Posterior vena cava (tissue), 2 donors: ENCODE measurements around the gene CLEC10A. TPM values are rescaled to one million over a fixed set of nuclear protein-coding genes. Genes with fewer than 3 reads are reported as not detected.
A peak's percentile ranks its signal among the peaks of the same experiment; 100 is the strongest.
"Not testable (repeated sequence)": the region's sequence is repeated elsewhere in the genome, so short reads cannot be mapped to it uniquely, and the experiment has no call there.

Experiments
- DNase-seq: peaks from one replicate; pipeline ENCODE4 v3.0.0-alpha.2; 2020; ENCODE audit warnings: low spot score
- intact Hi-C, 2 donors: fragments of 100-400 bp; cut with DNase I; formaldehyde crosslinking; loops; one replicate each; pipeline versions ENCODE4 v1.14.1 to v1.14.2; 2022 to 2023
- long read RNA-seq, 2 donors: library from polyadenylated mRNA; unstranded; transcript quantifications; one replicate each; pipeline ENCODE4 v2.0.0, GENCODE V29; 2020 to 2021
- total RNA-seq, 2 donors: library from RNA; stranded (reverse); fragmentation: NEBNext Ultra II Directional; extraction: Animal tissue kit (Norgen Biotek cat#: 25700); gene quantifications; one replicate each; pipeline ENCODE4 v1.2.1, GENCODE V29; 2021
- donor health status: DM: yes; HTN: yes; CAD: no.
- donor health status: DM: yes; HTN: yes; CAD: no.

CLEC10A gene, protein sequence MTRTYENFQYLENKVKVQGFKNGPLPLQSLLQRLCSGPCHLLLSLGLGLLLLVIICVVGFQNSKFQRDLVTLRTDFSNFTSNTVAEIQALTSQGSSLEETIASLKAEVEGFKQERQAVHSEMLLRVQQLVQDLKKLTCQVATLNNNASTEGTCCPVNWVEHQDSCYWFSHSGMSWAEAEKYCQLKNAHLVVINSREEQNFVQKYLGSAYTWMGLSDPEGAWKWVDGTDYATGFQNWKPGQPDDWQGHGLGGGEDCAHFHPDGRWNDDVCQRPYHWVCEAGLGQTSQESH
- 10 to 100 TPM in 1 of 2 donors, 1 to 10 TPM in 1; 5.9 to 13.9 TPM for total RNA-seq
- long read RNA-seq, donor 1, partial matches to known transcripts: 1 of 4 reads
- long read RNA-seq, donor 1, other reads (novel, unspliced or antisense): 1 of 4 reads
- long read RNA-seq, donor 2, partial matches to known transcripts: 0 of 12 reads
- long read RNA-seq, donor 2, other reads (novel, unspliced or antisense): 4 of 12 reads

- no peak for DNase-seq
- intact Hi-C loops: no loop called here
Measured at GRCh38 chr17:7079581-7080455, at the start of gene CLEC10A. Gene CLEC10A (minus strand): TSS chr17:7080251. CDS start chr17:7078812, 1,439 bp downstream.

DNA sequence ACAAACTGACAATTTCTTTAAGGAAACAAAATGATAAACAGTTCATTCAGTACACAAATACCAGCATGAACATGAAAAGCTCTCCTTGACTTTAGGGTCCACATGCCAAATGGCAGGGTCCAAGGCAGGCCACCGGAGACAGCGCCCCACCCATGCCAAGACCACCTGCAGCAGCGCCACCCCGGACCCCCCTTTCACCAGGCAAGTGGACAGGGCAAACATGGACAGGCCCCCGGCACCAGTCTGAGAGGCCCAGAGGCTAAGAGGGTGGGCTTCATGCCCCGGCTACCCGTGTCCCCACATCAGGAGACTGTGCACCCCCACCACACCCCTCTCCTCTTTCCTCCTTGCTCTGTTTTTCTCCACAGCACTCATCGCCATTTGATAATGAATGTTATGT lies 49.3 kb upstream of the CLEC10A start:
- intact Hi-C loops: no loop called here
- peak; percentile 55 for DNase-seq

DNA sequence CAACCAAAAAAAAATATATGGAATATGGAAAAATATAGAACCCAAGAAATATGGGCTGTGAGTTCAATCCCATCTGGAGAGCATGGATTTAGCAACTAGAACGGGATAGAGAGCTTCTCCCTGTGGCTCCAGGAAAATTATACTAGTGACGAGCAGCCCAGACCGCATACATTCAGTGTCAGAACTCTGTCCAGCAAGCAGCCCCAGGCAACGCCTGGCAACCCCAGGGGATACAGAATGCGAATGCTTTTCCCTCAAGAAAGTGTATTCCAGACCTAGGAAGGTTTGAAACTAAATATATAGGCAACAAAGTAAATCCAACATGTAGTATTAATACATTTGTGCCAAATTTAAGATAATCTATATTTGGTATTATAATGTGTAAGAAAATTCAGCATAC lies 48.1 kb upstream of the CLEC10A start:
- intact Hi-C loops: no loop called here
- DNase-seq: peak; percentile 30

DNA sequence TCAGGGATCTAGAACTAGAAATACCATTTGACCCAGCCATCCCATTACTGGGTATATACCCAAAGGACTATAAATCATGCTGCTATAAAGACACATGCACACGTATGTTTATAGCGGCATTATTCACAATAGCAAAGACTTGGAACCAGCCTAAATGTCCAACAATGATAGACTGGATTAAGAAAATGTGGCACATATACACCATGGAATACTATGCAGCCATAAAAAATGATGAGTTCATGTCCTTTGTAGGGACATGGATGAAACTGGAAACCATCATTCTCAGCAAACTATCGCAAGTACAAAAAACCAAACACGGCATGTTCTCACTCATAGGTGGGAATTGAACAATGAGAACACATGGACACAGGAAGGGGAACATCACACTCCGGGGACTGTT lies 47.5 kb upstream of the CLEC10A start:
- DNase-seq, intact Hi-C loops: not testable (repeated sequence)

DNA sequence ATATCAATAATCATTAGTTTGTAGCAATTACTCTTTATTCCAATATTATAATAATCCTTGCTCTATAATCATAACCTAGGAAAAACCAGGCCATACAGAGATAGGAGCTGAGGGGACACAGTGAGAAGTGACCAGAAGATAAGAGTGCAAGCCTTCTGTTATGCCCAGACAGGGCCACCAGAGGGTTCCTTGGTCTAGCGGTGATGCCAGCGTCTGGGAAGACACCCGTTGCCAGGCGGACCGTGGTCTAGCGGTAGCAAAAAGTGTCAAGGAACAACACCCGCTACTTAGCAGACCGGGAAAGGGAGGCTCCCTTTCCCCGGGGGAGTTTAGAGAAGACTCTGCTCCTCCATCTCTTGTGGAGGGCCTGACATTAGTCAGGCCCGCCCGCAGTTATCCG lies 46.3 kb upstream of the CLEC10A start:
- intact Hi-C loops: not testable (repeated sequence)
- DNase-seq: peak; percentile 57

GRCh38 chr17:7124923-7125322 lies 44.9 kb upstream of the CLEC10A start:
- intact Hi-C loops: no loop called here
- no peak for DNase-seq

DNA sequence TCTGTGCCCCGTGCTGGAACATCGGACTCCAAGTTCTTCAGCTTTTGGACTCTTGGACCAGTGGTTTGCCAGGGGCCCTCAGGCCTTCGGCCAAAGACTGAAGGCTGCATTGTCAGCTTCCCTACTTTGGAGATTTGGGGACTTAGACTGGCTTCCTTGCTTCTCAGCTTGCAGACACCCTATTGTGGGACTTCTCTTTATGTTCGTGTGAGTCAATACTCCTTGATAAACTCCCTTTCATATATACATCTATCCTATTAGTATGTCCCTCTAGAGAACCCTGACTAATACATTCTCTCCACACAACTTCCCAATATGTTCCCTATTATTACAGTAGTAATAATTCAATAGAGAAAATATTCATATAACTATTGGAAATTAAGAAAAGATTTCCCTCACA lies 43.8 kb upstream of the CLEC10A start:
- DNase-seq: no peak
- intact Hi-C loops: no loop called here

- intact Hi-C loops: no loop called here
- no peak for DNase-seq
Measured at GRCh38 chr17:7122381-7122780, 42.3 kb upstream of the CLEC10A start.

GRCh38 chr17:7120635-7121034 lies 40.6 kb upstream of the CLEC10A start:
- peak; percentile 81 for DNase-seq
- intact Hi-C loops: not testable (repeated sequence)

GRCh38 chr17:7120123-7120522 lies 40.1 kb upstream of the CLEC10A start:
- intact Hi-C loops: no loop called here
- DNase-seq: no peak

DNA sequence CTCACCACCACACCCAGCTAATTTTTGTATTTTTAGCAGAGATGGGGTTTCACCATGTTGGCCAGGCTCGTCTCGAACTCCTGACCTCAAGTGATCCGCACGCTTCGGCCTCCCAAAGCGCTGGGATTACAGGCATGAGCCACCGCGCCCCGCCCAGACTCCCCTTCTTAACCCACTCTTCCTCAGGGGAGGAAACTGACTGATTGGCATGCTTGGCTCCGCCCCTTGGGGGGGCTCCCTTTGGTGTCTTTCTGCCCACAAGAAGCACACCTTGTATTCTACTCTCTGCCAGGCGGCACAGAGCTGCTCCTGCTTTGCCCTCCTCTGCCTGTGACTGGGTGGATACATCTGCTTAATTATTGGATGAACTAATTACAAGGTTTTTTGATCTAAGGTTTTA lies 39.3 kb upstream of the CLEC10A start:
- peak; percentile 64 for DNase-seq
- intact Hi-C loops: no loop called here

GRCh38 chr17:7114875-7115614 lies 35.0 kb upstream of the CLEC10A start:
- DNase-seq: no peak
- intact Hi-C loops: no loop called here

DNA sequence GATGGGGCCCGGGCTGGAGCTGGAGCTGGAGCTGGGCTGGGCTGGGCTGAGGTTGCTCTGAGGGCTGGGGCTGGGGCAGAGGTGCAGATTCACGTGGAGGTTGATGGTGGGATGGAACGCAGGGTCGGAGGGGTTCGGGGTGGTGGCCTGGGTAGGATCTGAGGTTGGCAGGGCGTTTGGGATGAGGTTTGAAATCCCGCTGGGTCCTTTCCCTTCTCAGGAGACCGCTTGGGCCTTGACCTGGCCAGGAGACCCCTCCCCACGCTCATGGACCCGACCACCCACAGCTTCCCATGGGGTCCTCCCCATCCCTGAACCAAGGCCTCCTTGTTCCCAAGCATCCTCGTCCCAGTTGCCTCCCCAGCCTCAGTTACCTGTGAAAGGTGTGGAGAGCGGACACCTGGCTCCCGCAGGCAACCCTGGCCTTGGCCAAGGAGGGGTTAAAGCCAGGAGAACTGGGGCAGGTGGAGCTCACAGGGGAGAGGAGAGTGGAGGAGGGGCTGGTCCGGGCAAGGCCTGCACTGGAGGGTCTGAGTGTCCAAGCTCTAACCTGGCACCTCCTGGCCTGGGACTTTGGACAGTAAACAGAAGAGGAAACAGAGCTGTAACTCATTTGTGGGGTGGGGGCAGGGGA lies 34.3 kb upstream of the CLEC10A start, which contains the start of gene ASGR2:
ASGR2 (minus strand) TSS at position 582 of the 634 bp plus-strand sequence. CDS start 582 bp downstream, outside the sequence.
- intact Hi-C loops: no loop called here
- DNase-seq: no peak

DNA sequence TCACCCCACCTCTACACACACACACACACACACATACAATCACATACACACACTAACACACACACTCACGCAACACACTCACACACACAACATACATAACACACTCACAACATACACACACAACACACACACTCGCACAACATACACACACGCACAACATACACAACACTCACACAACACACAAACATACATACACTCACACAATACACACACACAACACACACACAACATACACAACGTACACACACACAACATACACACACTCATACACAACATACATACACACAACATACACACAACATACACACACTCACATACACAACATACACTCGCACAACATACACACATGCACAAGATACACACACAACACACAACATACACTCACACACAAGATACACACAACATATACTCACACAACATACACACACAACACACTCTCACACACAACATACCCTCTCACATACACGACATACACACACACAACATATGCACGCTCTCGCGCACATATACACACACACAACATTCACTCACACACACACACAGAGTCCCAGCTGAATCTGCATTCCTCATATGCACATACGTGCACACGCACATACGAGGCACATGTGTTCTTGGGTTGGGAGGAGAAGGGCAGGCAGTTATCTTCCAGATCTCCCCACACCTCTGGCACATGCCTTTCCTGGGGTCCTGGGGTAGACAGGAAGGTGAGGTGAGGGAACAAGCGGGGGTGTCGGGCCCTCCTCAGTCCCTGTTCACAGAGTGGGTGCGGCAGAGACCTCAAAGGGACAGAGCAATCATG lies 33.4 kb upstream of the CLEC10A start:
- intact Hi-C loops: no loop called here
- DNase-seq: no peak

DNA sequence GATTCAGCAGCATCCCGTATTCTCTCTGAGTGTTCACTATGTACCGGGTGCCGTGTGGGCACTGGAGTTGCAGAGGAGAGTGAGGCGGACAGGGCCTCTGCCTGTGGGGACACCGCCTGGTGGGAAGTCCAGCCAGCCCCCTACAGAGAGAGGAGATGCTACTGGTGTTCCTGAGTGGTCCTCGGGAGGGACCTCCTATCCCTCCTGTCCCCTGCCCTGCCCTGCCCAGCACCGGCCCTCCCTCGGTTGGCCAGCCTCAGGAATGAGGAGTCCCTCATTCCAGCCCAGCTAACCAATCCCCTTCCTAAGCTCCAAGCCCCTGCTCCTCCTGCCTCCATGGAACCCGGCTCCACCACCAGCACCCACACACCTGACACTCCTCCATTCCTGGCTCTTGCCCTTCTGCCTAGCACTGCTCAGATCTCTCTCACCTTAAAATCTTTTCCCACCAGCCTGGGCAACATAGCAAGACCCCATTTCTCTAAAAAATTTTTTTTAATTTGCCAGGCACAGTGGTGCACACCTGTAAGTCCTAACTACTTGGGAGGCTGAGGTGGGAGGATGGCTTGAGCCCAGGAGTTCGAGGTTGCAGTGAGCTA lies 32.6 kb upstream of the CLEC10A start:
- intact Hi-C loops: no loop called here
- no peak for DNase-seq

- intact Hi-C loops: no loop called here
- DNase-seq: no peak
Measured at GRCh38 chr17:7111784-7112509, 31.9 kb upstream of the CLEC10A start.

DNA sequence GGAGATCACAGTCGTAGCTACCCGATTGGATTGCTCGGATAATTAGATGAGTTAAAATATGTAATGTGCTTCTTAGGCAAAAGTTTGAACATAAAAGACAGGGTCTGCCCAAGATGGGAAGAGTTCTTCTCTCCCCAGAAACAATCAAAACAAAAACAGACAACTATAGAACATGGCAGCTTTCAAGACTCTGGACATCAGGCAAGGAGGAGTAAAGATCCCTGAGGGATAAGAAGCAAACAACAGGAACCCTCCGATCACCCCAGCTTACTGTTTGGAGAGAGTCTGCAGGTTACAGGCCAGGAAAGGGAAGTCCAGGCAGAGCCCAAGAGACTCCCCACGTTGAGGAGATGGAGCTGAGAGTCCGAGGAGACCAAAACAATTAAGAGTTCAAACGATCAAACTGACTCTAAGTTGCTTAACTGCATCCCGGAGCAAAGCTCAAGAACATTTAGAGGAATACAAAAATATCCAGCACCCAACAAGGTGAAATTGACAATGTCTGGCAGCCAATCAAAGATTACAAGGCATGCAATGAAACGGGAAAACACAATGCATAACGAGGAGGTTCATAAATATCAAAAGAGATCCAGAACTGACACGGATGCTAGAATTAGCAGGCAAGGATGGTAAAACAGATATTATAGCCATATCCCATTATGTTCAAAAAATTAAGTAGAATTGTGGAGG lies 30.7 kb upstream of the CLEC10A start:
- intact Hi-C loops: no loop called here
- no peak for DNase-seq
